CD4-positive, alpha-beta T cell treated with Interleukin-17A for 1 hour (primary cell): ENCODE results near the gene EEIG1.
A peak's percentile ranks its signal among the peaks of the same experiment; 100 is the strongest.

Experiments used
- DNase-seq: peaks from one replicate; pipeline ENCODE4 v3.0.0-alpha.2; 2020

EEIG1 gene

DNA sequence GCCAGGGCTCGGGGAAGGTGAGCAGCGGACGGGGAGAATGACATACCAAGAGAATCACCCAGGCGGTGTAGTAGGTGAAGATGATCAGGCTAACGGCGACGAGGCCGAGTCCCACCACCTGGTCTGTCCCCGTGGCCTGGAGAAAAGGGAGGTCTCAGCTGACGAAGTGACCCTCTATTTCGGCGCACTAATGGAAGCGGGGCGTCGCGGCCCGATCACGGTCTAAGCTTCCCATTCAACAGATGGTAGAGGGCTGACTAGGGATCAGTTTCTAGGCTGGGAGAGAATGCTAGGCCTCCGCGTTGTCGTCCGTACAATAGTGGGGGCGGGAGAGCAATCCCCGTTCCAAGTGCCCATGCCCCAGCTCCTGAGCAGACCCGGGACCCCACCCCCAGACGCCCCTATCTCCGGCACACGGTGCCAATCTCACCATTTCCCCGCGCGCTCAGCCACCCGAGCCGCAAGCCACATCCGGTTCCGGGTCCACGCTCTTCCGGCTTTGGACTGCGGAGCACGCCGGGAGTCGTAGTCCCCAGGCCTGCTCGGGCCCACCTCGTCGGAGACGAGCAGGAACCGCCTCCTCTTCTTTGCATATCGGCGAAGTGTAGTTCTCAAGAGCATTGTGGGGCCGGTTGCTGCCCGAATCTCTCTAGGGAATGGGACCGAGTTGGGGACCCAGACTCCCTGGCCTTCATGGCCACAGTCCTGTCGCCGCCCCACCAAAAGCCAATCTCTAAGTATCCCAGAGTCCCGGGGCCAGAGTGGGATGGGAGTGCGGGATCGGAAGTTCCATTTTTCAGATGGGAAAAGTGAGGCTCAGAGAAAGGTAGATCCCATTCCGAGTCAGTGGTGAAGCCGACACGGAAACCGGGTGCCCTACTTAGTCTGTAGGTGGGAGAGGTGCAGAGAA lies 43.1 kb downstream of the EEIG1 start, which contains the start of gene DPM2:
DPM2 (minus strand) TSS at position 467 of the 910 bp plus-strand sequence; CDS start at position 433, 34 bp downstream.
- peak; percentile 86 for DNase-seq

DNA sequence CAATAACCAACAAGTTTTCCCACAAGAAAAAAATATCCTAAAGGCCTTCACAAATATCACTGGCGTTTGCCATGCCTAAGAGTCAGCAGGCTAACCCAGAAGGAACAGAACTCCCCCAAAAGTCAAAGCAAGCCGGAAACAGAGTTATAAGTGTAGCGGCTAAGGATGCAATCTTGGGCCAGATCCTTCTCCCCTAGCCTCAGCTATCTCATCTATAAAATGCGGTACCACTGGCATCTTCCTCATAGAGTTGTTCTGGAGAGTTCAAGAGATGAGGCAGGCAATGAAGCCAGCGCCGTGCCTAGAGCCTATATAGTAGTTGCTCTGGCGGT lies 43.8 kb downstream of the EEIG1 start:
- DNase-seq: no peak

DNA sequence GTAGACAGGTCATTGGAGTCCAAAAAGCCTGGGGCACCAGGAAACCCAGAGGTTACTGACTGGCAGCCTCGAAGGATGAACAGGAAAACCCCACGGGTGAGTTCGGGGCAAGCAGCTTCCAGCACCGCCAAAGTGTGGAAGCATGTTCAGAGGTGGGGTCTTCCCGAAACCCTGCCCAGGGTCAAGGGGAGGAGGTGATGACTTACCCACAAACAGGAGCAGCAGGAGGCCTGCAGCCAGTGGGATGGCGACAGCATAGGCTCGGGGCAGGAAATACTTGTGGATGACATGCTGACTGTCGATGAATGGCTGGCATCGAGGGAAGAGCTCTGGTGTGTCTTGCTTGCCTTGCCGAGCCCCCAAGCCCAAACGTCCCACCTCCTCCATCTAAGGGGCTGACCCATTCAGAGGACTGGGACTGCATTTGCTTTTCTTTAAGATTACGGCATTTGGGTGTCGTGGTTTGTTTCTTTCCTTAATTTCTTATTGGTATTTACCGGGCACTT lies 44.4 kb downstream of the EEIG1 start:
- no peak for DNase-seq

DNA sequence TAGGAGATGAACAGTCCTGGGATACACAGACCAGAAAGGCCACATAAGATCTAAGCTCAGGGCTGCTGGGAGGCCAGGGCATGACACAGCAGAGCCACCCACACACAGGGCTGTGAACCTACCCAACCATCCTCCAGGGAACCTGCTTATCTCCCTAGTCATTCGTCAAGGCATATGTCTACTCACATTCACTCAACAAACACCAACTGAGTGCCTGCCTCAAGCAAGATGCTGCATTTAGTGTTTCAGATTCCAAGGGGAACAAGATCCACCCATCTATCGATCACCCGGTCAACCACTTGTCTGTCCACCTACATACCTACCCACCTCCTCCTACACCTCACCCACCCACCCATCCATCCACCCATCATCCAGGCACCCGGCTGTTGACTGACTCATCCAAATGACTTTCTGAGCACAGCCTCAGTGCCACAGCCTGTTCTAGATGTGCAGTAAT lies 45.0 kb downstream of the EEIG1 start:
- no peak for DNase-seq

DNA sequence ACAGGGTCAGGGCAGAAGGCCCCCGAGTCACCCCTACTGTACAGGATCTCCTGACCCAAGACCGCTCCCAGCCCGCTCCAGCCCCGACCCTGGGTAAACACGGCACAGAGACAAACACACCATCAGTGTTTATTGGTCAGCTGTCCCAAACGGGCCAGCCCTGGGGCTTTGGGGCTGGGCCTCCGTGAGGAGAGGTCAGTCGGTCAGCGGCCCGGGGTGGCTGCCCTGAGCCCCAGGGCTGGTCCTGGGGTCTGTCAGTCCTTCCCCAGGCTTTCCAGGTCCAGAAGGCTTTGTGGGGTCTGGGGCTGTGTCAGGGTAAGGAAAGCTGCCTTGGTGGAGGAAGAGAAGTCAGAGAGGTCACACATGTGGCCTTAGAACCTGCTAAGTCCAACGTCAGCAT lies 45.8 kb downstream of the EEIG1 start:
- DNase-seq: no peak

DNA sequence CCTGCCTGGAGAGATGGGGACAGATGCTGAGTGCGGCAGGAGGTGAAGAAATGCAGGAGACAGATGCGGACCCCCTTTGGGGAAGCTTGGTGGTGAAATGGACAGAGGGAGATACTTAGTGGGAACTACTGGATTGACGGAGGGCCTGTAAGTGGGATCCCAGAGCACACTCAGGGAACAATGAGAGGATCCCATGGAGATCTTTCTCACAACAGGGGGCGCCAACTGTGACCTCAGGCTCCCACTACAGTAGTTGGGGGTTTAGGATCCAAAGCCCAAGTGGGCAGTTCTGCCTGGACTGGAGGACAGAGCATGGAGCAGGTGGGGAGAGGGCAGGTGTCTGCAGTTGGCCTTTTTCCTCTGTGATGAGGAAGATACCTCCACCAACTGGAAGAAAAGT lies 46.5 kb downstream of the EEIG1 start:
- no peak for DNase-seq

DNA sequence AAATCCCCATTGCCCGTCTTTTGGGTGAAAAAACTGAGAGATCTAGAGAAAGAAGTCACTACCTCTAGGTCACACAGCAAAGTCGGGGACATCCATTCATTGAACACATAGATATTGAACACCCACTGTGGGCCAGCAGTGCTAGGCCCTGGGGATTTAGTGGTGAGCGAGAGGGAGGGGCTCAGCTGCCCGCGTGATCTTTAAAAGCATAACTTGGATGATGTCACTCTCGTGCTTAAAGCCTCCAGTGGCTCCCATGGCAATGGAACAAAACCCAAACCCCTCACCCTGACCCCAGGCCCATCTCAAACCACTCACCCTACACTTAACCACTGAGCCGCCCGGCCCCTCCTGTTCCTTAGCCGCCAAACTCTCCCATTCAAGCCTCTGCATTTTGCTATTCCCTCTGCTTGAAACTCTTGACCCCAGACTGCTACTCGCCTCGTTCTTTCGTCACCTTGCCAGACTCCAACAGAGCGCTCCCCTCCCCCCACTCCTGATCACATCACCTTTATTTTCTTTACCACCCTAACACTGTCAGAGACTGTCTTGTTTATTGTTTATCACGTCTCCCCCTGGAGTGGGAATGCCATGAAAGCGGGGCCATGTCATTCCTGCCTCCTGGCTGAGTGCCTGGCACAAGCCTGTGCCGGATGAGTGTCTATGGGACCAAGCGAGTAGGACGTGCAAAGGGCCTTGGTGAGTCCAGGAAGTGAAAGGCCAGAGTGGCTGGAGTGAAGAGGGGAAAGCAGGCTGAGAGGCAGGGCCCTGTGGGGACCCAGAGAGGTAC lies 49.5 kb downstream of the EEIG1 start:
- no peak for DNase-seq
